GM18502 (cell line): Measurements from ENCODE around the gene IGFALS.

ENCODE experiments used
- ATAC-seq: cut with Tn5 transposase; IDR thresholded peaks from one replicate; pipeline ENCODE4 v1.9.1; 2021; ENCODE audit warnings: mild to moderate bottlenecking; ENCODE audit not compliant: unreplicated experiment, poor library complexity

IGFALS gene

DNA sequence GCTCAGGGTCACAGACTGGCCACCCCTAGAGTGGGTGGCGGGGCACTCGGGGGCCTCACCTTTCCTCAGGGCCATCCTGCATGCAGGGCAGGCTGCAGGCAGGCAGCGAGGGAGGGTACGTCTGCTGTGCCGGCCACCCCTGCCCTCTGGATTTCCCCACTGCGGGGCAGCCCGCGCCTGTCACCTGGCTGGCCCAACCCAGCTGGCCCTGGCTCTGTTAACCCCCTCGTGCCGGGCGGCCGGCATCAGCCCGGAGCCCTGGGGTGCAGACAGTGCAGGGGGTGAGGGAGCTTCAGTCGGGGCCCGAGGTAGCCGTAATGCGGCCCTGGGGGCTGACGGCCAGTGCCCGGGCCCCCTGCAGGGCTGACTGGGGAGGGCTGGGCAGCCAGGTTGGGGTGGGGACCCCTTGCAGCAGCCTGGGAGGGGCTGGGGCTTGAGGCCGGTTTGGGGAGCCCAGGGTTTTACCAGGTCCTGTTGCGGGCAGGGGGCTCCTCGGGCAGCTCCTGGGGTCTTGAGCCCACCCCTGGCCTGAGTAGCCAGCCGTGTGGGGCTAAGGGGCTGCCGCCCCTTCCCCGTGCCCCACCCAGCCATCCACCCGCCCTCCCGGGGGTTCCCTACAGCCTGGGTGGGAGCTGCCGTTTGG, at the start of gene IGFALS:
Gene IGFALS, minus strand, starts transcription at position 128 of the 643 bp plus-strand sequence. Its CDS starts 53 bp downstream, at position 75.
- no peak for ATAC-seq

DNA sequence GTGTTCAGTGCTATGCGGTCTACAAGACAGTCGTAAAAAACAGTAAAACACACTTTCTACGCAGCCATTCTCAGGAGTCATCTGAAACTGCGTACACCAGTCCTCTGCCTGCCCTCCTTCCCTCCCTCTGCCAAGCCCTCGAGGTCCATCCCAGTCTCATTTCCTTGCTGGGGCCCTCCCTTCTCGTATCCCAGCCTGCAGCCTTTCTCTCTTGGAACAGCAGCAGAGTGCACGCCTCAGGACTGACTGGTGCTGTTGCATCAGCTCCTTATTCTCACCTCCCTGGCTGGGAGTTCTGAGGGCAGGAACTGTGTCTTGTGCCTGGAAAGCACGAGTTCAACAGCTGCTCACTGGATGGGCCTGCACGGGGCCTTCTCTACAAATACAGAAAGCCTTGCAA, 46.0 kb upstream of the IGFALS start:
- no peak for ATAC-seq

DNA sequence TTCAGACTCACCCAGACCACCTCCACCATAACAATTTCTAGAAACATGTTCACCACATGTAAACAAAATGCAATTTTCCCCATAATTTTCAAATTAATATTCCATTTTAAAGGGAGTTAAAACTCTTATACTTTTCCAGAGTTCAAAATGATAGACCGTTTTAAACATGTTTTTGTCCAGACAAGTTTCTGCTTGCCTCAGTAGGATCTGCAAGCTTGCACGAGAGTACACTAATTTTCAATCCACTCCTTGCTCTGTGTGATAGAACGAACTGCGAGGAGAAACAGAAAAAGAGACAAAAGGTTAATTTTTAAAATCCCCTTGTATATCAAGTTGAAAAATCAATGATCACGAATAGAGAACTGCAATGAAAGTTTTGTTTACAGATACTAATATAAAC, 40.6 kb upstream of the IGFALS start:
- ATAC-seq, result no peak

- no peak for ATAC-seq
Measured at GRCh38 chr16:1832838-1833454, 39.4 kb upstream of the IGFALS start.

- no peak for ATAC-seq
Measured at GRCh38 chr16:1831186-1832075, 37.9 kb upstream of the IGFALS start.

GRCh38 chr16:1830213-1830612, 36.7 kb upstream of the IGFALS start:
- ATAC-seq, result no peak

DNA sequence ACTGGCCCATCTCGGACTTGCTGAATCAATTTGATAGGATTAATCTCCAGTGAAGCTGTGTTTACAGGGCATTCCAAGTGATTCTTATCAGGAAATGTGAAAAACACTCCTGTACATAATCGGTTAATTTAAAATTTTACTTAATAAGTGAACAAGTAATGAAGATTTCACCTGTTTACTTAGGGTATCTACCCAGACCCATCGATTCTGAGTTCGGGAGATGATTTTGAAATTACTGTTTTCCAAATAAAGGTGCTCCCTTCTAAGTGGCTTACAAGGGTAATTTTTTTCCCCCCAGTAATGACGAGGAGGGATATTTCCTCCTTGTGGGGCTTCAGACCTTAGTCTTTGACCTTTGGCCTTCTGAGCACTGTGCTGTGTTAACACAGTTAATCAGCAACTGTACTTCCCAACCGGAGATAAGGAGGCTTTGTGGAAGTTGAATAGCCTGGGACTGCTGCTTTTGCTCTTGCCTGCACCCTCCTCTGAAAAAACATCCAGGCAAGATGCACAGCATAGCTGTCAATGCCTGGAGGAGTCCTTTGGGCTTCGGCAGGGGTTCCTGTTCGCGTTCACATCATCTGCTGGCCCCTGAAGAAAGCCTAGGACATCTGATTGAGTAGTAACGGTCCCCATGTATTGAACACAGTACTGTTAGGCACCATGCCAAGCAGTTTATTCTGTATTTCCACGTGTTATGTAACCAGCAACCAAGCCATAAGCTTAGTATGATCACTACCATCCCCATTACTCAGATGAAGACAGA, 35.3 kb upstream of the IGFALS start:
- ATAC-seq, result no peak

DNA sequence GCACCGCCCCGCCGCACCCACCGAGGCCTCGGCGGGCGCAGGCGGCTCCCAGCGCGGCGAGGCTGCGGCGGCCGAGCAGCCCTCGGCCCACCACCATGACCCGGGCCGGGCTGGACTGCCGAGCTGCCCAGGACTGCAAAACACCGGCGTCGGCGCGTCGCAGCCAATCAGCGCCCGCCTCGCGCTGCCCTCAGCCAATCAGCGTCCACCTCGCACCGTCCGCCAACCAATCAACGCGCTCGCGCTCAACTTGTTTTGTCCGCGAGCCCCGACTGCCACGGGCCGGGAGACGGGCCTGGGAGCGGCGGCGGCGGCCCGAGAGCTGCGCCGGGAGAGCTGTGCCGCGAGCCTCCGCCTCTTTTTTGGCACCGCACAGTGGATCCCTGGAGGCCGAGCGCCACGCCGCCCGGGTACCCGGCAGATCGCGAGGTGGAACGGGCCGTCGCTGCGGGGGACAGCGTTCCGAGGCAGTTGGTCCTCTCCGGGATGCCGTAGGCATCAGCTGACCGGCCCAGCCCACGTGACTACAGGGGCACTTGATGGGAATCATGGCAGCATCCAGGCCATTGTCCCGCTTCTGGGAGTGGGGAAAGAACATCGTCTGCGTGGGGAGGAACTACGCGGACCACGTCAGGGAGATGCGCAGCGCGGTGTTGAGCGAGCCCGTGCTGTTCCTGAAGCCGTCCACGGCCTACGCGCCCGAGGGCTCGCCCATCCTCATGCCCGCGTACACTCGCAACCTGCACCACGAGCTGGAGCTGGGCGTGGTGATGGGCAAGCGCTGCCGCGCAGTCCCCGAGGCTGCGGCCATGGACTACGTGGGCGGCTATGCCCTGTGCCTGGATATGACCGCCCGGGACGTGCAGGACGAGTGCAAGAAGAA, 33.4 kb upstream of the IGFALS start, which contains the start of the genes FAHD1 and HAGH:
Gene FAHD1, plus strand, starts transcription at position 516 of the 883 bp plus-strand sequence. Its CDS starts 33 bp downstream, at position 549.
Gene HAGH, minus strand, starts transcription at position 135 of the 883 bp plus-strand sequence. Its CDS starts 38 bp downstream, at position 97.
- peak; percentile 85 for ATAC-seq

DNA sequence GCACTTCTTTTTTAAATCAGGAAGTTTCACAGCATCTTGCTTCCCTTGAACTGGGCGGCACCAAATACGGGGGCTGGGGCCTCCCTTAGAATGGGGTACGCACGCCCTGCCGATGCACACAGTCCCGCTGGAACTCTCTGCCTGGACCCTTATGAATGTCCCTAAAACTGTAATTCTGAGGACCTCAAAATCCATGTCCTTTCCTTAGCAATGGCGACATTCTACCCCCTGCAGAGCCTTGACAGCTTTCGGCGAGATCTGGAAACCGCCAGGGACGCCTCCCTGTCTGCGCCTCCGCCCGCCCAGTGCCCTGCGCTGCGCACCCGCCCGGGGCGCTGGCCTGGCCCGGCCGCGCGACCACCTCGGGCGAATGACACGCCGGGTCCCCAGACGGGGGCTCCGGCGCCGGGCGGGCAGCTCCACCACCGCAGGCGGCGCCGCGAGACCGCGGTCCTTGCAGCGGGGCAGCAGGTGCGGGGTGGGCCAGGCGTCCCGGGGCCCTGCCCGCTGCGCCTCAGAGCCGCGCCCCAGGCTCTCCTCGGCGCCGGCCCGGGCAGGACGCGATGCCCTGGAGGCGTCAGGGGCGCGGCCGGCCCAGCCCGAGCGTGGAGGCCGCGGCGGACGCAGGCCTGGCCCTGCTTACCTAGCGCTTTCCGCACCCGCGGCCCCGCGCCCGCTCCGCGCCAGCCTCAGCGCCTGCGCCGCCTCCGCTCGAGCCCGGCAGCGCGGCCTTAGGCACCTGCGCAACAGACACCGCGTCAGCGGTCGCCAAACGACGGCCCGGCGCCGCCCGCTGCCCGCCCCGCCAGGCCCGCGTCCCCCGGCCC, 32.6 kb upstream of the IGFALS start:
- peak; percentile 48 for ATAC-seq

DNA sequence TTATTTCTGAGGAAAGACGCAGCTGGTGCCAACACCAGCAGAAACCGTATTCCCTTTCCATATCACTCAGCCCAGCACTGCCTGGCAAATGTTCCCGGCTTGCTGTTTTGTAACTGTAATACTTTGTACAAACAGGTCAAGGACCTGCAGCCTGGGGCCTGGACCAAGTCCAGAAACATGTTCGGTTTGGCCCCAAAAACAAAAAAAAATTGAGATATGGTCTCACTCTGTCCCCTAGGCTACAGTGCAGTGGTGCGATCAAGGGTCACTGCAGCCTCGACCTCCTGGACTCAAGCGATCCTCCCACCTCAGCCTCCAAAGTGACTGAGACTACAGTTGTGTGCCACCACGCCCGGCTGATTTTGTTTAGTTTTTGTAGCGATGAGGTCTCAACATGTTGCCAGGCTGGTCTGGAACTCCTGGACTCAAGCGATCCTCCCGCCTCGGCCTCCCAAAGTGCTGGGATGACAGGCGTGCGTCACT, 31.9 kb upstream of the IGFALS start:
- ATAC-seq, result no peak

GRCh38 chr16:1823821-1824220, 30.3 kb upstream of the IGFALS start:
- no peak for ATAC-seq

- no peak for ATAC-seq
Measured at GRCh38 chr16:1822801-1823200, 29.3 kb upstream of the IGFALS start.

GRCh38 chr16:1821861-1822611, 28.5 kb upstream of the IGFALS start:
- ATAC-seq, result no peak

- no peak for ATAC-seq
Measured at GRCh38 chr16:1820946-1821290, 27.4 kb upstream of the IGFALS start.

DNA sequence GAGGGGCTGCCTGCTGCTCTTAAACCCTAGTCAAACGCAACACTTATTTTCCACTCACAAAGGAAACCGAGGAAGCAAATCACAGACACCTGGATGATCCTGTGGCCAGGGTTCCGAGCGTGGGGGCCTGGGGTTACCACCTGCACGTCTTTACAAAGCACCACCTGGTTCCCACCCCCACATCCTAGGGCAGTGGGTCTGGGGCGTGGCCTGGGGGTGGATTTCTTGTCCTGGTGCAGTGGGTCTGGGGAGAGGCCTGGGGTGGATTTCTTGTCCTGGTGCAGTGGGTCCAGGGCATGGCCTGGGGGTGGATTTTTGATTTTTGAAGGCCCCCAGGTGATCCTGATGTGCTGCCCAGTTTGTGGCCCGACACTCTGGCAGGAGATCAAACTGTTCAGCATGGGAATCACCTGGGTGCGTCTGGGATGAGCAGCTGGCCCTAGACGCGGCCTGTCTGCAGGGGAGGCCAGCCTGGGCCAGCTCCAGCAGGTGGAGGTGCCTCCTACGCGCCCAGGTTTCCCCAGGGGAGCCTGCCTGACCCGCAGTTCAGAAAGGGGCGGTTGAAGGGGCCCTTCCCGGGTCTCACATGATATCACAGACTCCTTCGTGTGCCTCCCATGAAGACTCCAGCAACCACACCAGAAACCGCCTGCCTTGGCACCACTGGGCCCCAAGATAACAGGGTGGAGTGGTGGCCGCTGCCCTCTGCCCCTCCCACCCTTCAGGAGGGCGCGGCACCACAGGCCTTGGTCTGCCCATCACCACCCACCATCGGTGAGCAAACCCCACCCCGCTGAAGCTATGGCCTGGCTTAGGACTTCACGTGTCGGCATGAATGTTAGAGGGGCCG, 26.8 kb upstream of the IGFALS start:
- ATAC-seq, result no peak

- no peak for ATAC-seq
Measured at GRCh38 chr16:1819611-1820010, 26.1 kb upstream of the IGFALS start.
